ENCODE measurements around the gene TMCO1.

DNA sequence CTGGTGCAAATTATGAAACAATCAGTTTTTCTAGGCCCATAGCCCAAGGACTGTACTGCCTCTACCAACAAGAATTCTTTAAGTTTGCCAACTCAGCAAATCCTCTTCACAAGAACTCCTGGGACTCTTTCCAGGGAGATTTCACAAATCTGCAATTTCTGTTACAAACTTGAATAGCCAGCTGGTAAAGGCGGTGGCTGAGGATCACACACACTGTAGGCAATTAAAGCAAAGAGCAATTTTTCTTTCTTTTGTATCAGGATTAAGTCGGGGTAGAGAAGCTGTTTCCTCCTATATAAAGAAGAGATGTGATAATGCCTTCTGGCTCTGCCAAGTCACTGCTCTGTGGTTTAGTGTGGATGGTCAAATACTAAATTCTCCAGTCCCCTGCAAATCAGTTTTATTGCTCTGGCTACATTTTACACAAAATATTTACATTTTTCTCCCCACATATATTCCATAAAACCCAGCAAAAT is 72.0 kb downstream of the TMCO1 start:
- TF ChIP-seq CTCF (conservative IDR thresholded peaks at IDR 0.05; ENCODE audit: low read depth, low read length), result no peak
- no peak for TF ChIP-seq EZH2phosphoT487 (IDR thresholded peaks at IDR 0.05; ENCODE audit: borderline replicate concordance, low read length)
- TF ChIP-seq EZH2 (IDR thresholded peaks at IDR 0.05; ENCODE audit: low read length, unreplicated experiment), result no peak

All from PC-3 (cell line).